ENCODE results near the gene ATP5F1B. TPM values are rescaled to one million over a fixed set of nuclear protein-coding genes. Genes with fewer than 3 reads are reported as not detected.

The ATP5F1B gene
- total RNA-seq, 4 donors from 2014 or later = 442 to 1,000 (median 608) TPM

DNA sequence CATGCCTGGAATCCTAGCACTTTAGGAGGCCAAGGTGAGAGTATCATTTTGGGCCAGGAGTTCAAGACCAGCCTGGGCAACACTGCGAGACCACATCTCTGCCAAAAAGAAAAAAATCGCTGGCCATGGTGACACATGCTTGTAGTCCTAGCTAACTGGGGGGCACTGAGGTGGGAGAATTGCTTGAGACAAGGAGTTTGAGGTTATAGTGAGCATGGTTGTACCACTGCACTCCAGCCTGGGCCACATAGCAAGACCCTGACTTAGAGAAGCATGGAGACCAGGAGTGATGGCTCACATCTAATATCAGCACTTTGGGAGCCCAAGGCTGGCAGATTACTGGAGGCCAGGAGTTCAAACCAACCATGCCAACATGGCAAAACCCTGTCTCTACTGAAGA, 33.1 kb upstream of the ATP5F1B start:
- peaks cover 25 to 85% (median 59%) of the 10 kb centered on the region in 4 donors for H3K4me1 ChIP-seq
- peak overlapping the region in 2 of 4 donors; percentile 75 to 80 for H3K27ac ChIP-seq
- no peak for DNase-seq
- in situ Hi-C loops (cut with MboI; ENCODE audit: low pct_ligation_motif_present in 1 of 4, low pct_unique_long_range_greater_than_20kb in 1 of 4, low sequenced_read_pairs in 3 of 4) = no loop called here
- no peak for TF ChIP-seq EP300 (IDR thresholded peaks at IDR 0.05; ENCODE audit: low read depth)
- TF ChIP-seq POLR2AphosphoS5 (IDR thresholded peaks at IDR 0.05) = no peak
- TF ChIP-seq, protein P1, sequence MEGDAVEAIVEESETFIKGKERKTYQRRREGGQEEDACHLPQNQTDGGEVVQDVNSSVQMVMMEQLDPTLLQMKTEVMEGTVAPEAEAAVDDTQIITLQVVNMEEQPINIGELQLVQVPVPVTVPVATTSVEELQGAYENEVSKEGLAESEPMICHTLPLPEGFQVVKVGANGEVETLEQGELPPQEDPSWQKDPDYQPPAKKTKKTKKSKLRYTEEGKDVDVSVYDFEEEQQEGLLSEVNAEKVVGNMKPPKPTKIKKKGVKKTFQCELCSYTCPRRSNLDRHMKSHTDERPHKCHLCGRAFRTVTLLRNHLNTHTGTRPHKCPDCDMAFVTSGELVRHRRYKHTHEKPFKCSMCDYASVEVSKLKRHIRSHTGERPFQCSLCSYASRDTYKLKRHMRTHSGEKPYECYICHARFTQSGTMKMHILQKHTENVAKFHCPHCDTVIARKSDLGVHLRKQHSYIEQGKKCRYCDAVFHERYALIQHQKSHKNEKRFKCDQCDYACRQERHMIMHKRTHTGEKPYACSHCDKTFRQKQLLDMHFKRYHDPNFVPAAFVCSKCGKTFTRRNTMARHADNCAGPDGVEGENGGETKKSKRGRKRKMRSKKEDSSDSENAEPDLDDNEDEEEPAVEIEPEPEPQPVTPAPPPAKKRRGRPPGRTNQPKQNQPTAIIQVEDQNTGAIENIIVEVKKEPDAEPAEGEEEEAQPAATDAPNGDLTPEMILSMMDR (IDR thresholded peaks at IDR 0.05) = no peak
- no peak for TF ChIP-seq POLR2A (IDR thresholded peaks at IDR 0.05)
- 89% methylated on average over 2 of the region's 2 CpGs; no CpG with 5 or more reads in 1 of the 2 donors for WGBS, 2 donors (ENCODE audit: low coverage in 1 of 2)
- no peaks in the 10 kb centered on the region for H3K9me3 ChIP-seq
- H3K36me3 ChIP-seq = no peaks in the 10 kb centered on the region
- H3K27me3 ChIP-seq = no peaks in the 10 kb centered on the region
- no peak overlapping the region for H3K4me3 ChIP-seq
- intact Hi-C loops (cut with DNase I; ENCODE audit: low total_unique reads) = no loop called here

DNA sequence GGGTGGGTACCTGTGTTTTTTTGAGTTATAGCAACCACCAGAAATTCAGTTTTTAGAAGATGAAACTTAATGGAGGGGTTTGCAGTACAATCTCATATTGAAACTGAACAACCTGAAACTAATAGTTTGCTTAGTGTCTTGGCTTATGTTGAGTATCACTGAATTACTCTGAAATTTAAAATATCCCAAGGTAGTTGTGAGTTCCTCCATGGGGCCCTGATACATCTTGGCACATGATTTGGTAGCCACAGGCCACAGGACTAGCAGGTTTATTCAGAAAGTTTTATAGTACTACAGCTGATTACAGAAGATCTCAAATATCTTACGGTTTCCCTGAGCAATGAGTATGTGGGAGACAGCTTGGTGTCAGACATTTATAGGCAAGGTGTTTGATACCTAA, 31.9 kb upstream of the ATP5F1B start:
- H3K4me3 ChIP-seq = no peak overlapping the region
- no peaks in the 10 kb centered on the region for H3K27me3 ChIP-seq
- H3K27ac ChIP-seq = peak overlapping the region; percentile 64 to 80 (median 77)
- intact Hi-C loops (cut with DNase I; ENCODE audit: low total_unique reads) = no loop called here
- TF ChIP-seq, protein P1 (IDR thresholded peaks at IDR 0.05) = no peak
- TF ChIP-seq POLR2A (IDR thresholded peaks at IDR 0.05) (no peak), POLR2AphosphoS5 (IDR thresholded peaks at IDR 0.05) (no peak), EP300 (IDR thresholded peaks at IDR 0.05; ENCODE audit: low read depth) (no peak)
- no peak for DNase-seq
- 30 to 38% methylated on average over 1 of the region's 1 CpG for WGBS, 2 donors (ENCODE audit: low coverage in 1 of 2)
- no peaks in the 10 kb centered on the region for H3K9me3 ChIP-seq
- in situ Hi-C loops (cut with MboI; ENCODE audit: low pct_ligation_motif_present in 1 of 4, low pct_unique_long_range_greater_than_20kb in 1 of 4, low sequenced_read_pairs in 3 of 4) = no loop called here
- no peaks in the 10 kb centered on the region for H3K36me3 ChIP-seq
- peaks cover 29 to 80% (median 57%) of the 10 kb centered on the region in 4 donors for H3K4me1 ChIP-seq

DNA sequence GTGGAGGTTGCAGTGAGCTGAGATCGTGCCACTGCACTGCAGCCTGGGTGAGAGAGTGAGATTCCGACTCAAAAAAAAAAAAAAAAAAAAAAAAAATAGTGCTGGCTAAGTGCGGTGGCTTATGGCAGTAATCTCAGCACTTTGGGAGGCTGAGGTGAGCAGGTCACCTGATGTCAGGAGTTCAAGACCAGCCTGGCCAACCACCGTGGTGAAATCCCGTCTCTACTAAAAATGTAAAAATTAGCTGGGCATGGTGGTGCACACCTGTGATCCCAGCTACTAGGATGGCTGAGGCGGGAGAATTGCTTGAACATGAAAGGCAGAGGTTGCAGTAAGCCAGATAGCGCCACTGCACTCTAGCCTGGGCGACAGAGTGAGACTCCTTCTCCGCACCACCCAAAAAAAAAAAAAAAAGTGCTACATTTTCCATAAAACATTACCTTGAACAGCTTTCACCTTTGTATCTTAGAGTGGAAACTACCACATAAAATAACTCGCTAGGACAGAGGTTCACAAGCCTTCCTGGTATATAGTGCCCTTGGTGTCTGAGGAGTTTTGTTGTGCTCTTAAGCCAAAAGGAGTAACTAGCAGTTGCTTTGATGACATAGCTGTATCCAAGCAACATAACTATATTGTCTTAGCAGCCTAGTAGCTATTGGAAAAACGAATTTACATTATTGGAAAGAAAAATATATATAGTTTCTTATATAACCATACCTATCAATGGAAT, 31.2 kb upstream of the ATP5F1B start:
- Histone ChIP-seq H3K36me3 (no peaks in the 10 kb centered on the region), H3K27ac (peak overlapping the region; percentile 64 to 80 (median 77)), H3K9me3 (no peaks in the 10 kb centered on the region), H3K4me3 (no peak overlapping the region), H3K4me1 (peaks cover 29 to 80% (median 57%) of the 10 kb centered on the region in 4 donors), H3K27me3 (no peaks in the 10 kb centered on the region)
- TF ChIP-seq, protein P1 (IDR thresholded peaks at IDR 0.05) = no peak
- TF ChIP-seq EP300 (IDR thresholded peaks at IDR 0.05; ENCODE audit: low read depth) (no peak), POLR2AphosphoS5 (IDR thresholded peaks at IDR 0.05) (peak in 2 of 3 donors; percentile 20 to 43)
- intact Hi-C loops (cut with DNase I; ENCODE audit: low total_unique reads) (no loop called here), in situ Hi-C loops (cut with MboI; ENCODE audit: low pct_ligation_motif_present in 1 of 4, low pct_unique_long_range_greater_than_20kb in 1 of 4, low sequenced_read_pairs in 3 of 4) (no loop called here)
- DNase-seq = peak; percentile 34
- 37 to 53% methylated on average over 8 to 11 of the region's 11 CpGs for WGBS, 2 donors (ENCODE audit: low coverage in 1 of 2)

DNA sequence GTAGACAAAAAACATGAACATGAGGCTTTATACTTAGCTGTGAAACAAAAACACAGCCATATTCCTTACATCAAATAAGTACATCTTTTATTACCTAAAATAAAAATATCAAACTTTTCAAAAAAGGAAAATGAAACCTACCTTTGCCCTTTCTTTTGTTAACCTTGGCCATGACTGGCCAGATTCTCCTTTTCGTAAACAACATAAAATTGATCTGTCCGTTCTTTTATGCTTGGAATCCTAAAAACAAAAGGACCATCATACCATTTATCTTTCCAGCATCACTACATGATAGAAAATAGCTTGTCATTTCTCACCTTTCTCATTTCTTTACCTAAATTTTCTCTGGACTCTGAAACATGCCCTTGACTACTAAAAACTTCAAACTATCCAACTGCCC, 25.8 kb upstream of the ATP5F1B start:
- intact Hi-C loops (cut with DNase I; ENCODE audit: low total_unique reads) = no loop called here
- TF ChIP-seq, protein P1 (IDR thresholded peaks at IDR 0.05) = no peak
- Histone ChIP-seq H3K36me3 (peaks cover 0 to 39% (median 16%) of the 10 kb centered on the region in 4 donors), H3K4me3 (peak overlapping the region in 1 of 4 donors; percentile 14), H3K27ac (peak overlapping the region; percentile 56 to 77 (median 74)), H3K4me1 (peaks cover 18 to 76% (median 46%) of the 10 kb centered on the region in 4 donors), H3K27me3 (no peaks in the 10 kb centered on the region), H3K9me3 (no peaks in the 10 kb centered on the region)
- DNase-seq = no peak
- 52 to 68% methylated on average over 2 of the region's 2 CpGs for WGBS, 2 donors (ENCODE audit: low coverage in 1 of 2)
- in situ Hi-C loops (cut with MboI; ENCODE audit: low pct_ligation_motif_present in 1 of 4, low pct_unique_long_range_greater_than_20kb in 1 of 4, low sequenced_read_pairs in 3 of 4) = no loop called here

All from transverse colon (tissue), 4 donors.